HG02938 (cell line): Measurements from ENCODE around the gene ZNF487.
"Not testable (repeated sequence)": the region's sequence is repeated elsewhere in the genome, so short reads cannot be mapped to it uniquely, and the experiment has no call there.

Experiments
- ATAC-seq: cut with Tn5 transposase; IDR thresholded peaks from one replicate; pipeline ENCODE4 v1.9.1; 2021; ENCODE audit warnings: mild to moderate bottlenecking, moderate library complexity; ENCODE audit not compliant: unreplicated experiment

The ZNF487 gene

DNA sequence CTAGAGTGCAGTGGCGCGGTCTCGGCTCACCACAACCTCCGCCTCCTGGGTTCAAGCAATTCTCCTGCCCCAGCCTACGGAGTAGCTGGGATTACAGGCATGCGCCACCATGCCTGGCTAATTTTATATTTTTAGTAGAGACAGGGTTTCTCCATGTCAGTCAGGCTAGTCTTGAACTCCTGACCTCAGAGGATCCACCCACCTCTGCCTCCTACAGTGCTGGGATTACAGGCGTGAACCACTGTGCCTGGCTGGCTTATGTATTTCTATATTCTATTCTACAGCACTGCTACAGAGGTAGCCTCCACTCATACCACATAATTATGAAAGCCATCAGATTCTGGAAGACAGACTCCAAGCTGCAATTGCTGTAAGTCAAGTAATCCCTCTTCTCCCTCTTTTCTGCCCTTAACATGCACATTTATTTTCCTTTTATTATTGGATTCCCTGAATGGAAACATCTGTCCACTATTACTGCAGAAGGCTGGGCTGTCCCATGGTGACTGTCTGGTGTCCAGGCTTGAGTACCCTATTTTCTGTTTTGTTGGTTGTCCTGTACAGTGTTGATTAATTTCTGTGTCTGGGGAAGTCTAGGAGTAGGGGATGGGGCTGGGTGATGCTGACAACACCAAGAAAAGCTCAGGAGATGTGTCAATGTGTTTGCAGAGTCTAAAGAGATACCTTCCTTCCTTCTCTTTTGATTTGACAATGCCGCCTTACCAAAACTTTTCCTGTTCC is 5.8 kb upstream of the ZNF487 start:
- ATAC-seq = no peak

DNA sequence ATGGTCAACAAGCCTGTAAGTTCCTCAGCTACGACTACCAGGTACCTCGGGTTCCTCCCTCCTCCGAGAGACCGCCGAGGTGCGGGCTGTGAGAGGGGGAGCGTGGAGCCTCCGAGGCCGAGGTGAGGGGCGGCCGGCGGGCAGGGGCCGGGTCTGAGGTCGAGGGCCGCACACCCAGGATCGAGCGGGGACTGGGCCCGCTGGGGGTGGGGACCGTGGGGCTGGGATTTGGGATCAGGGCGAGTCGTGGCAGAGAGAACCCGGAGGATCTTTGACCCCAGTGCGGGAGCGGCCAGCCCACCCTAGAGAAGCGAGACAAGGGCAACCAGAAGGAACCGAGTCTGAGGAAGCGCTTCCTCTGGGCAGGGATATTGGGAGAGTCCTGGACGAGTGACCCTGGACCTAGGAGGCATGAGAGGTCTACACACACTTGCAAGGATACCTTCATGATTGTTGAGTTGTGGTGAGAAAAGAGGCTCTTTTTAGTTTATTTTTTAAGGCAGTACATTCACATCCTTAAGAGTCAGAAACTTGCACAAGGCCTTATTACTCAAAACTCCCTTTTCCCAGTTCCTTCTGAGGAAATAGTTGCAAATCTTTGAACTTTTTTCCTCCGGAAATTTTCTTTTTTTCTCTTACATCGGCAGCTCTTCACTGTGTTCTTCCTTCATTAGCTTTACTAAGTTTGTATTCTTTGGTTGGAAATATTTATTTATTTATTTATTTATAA is 395 bp downstream of the ZNF487 start:
- ATAC-seq = no peak

DNA sequence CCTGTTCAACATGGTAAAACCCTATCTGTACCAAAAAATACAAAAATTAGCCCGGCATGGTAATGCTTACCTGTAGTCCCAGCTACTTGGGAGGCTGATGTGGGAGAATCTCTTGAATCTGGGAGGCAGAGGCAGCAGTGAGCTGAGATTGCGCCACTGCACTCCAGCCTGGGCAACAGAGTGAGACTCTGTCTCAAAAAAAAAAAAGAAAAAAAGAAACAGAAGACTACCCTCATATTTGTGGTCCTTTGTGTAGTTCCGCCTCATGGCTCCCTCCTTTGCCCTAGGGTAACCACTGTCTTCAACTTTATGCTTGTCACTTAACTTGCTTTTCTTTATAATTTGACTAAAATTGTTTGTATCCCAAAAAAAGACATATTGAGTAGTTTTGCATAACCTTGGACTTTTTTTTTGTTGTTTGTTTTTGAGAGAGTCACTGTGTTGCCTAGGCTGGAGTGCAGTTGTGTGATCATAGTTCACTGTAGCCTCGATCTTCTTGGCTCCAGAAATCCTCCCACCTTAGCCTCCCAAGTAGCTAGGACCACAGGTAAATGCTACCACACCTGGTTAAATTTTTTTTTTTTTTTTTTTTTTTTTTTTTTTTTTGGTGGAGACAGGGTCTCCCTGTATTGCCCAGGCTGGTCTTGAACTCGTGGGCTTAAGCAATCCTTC is 3.7 kb downstream of the ZNF487 start:
- ATAC-seq = no peak

DNA sequence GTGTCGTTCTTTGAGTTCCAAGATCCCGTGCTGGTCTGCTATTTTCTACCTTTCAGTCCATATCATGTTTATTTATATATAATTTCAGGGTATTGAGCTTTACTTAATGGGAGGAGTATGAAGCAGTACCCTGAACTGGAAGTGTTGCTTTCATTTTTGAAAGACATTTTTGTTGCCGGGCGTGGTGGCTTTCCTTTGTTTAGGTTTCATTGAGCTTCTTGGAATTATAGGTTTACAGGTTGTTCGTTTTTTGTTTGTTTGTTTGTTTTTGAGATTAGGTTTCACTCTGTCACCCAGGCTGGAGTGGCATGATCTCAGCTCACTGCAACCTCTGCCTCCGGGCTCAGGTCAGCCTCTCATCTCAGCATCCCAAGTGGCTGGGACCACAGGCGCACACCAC is 7.4 kb downstream of the ZNF487 start:
- ATAC-seq = no peak

DNA sequence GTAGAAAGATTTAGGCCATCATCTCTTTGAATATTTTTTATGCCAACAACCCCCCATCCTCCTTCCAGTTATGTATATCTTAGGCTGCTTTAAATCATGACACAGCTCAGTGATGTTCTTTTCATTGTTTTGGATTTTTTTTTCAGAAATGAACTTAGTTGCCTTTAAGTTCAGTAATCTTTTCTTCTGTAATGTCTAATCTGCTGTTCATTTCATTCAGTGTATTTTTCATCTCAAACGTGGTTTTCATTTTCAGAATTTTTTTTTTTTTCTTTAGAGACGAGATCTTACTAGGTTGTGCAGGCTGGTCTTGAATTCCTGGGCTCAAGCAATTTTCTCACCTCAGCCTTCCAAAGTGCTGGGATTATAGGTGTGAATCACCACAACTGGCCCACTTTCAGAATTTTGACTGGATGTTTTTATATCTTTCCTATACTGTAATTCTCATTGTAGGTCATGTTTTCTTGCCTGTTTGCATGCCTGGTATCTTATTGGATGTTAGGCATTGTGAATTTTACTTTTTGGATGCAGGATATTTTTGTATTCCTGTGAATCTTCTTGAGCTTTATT is 8.1 kb downstream of the ZNF487 start:
- no peak for ATAC-seq

DNA sequence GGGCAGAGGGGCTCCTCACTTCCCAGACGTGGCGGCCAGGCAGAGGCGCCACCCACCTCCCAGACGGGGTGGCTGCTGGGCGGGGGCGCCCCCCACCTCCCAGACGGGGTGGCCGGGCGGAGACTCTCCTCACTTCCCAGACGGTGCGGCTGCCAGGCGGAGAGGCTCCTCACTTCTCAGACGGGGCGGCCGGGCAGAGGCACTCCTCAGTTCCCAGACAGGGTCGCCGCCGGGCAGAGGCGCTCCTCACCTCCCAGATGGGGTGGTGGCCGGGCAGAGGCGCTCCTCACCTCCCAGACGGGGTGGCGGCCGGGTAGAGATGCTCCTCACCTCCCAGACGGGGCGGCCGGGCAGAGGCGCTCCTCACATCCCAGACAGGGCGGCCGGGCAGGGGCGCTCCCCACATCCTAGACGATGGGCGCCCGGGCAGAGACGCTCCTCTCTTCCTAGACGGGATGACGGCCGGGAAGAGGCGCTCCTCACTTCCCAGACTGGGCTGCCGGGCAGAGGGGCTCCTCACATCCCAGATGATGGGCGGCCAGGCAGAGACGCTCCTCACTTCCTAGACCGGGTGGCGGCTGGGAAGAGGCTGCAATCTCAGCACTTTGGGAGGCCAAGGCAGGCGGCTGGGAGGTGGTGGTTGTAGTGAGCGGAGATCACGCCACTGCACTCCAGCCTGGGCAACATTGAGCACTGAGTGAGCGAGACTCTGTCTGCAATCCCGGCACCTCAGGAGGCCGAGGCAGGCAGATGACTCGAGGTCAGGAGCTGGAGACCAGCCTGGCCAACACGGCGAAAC is 9.5 kb downstream of the ZNF487 start:
- ATAC-seq = not testable (repeated sequence)

DNA sequence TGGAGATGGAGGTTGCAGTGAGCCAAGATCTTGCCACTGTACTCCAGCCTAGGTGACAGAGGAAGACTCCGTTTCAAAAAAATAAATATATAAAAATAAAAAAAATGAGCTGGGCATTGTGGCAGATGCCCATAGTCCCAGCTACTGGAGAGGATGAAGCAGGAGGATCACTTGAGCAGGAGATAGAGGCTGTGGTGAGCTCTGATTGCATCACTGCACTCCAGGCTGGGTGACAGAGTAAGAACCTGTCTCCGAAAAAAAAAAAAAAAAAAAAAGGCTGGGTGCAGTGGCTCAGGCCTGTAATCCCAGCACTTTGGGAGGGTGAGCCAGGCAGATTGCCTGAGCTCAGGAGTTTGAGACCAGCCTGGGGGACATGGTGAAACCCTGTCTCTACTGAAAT is 11.8 kb downstream of the ZNF487 start:
- ATAC-seq = no peak

DNA sequence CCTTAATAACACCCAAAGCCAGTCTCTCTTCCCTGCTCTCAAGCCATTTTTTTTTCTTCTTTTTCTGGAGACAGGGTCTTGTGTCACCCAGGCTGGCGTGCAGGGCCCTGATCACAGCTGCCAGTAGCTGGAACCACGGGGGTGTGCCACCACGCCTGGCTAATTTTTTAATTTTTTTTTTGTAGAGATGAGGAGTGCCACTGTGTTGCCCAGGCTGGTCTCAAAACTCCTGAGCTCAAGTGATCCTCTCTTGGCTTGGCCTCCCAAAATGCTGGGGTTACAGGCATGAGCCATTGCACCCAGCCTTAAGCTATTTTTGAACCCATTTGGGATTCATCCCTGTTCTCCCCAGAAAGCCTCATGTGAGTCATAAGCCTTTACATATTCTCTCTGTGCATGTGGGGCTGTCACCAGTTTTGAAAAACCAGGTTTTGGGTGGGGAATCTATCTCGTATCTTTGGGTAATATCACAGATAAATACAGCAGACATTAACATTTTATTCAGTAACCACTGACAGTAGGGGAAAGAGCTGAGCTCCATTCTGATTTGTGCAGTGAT is 15.5 kb downstream of the ZNF487 start:
- no peak for ATAC-seq

DNA sequence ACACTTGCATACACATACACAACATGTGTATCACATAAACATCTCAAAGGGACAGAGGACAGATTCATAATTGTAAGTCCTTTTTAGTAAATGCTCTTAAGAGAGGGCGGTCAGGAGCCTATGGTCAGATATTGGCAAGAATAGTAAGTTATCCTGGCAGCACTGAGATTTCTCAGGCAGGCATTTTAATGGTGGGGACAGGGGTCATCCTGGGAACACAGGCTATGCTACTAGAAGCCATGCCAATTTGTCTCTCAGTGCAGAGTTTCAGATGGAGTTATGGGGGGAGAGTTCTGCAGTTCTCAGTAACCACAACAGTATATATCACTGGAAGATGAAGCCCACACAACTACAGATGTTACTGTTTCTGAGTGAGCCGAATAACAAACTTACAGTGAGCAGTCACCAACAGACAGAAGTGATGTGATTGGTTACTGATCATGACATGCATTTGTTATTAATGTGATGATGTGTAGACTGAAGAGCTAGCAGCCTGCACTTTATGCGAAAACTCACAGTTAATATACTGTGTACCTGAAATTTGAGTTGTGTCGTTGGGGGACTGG is 16.4 kb downstream of the ZNF487 start:
- ATAC-seq = peak; percentile 36

DNA sequence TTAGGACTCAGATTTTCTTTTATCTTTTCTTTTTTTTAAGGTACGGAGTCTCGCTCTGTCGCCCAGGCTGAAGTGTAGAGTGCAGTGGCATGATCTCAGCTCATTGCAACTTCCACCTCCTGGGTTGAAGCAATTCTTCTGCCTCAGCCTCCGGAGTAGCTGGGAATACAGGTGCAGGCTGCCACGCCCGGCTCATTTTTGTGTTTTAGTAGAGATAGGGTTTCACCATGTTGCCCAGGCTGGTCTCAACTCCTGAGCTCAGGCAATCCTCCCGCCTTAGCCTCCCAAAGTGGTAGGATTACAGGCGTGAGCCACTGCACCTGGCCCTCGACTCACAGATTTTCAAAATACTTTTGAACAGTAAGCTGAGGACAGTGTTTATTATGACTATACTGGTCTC is 17.1 kb downstream of the ZNF487 start:
- ATAC-seq = not testable (repeated sequence)

DNA sequence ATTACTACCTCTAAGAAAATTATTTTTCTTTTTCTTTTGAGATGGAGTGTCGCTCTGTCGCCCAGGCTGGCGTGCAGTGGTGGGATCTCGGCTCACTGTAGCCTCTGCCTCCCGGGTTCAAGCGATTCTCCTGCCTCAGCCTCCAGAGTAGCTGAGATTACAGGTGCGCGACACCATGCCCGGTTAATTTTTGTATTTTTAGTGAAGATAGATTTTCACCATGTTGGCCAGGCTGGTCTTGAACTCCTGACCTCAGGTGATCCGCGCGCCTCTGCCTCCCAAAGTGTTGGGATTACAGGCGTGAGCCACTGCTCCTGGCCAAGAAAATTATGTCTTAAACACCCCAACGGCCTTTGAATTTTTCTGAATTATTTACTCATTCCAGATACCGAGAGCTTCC is 19.6 kb downstream of the ZNF487 start:
- ATAC-seq = not testable (repeated sequence)

DNA sequence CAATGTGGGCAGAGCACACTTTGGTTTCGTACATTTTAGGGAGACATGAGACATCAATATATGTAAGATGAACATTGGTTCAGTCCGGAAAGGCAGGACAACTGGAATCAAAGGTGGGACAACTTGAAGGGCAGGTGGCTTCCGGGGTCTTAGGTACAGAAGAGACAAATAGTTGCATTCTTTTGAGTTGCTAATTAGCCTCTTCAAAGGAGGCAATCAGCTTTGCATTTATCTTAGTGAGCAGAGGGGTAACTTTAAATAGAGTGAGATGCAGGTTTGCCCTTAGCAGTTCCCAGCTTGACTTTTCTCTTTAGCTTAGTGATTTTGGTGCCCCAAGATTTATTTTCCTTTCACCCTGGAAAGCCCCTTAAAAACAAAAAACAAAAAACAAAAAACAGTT is 21.3 kb downstream of the ZNF487 start:
- no peak for ATAC-seq

DNA sequence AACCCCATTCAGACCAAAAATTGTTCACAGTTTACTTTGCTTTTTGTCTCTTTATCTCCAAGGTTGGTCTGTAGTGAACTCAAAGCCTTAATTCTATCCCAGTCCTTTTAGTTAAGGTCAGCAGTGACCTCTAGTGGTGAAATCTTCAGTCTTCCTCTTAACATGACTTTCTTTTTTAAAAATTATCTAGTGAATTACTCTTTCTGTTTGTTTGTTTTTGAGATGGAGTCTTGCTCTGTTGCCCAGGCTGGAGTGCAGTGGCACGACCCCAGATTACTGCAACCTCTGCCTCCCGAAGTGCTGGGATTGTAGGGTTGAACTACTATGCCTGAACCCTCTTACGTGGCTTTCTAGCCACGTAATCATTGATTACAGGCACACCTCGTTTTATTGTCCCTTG is 25.0 kb downstream of the ZNF487 start:
- peak; percentile 71 for ATAC-seq

DNA sequence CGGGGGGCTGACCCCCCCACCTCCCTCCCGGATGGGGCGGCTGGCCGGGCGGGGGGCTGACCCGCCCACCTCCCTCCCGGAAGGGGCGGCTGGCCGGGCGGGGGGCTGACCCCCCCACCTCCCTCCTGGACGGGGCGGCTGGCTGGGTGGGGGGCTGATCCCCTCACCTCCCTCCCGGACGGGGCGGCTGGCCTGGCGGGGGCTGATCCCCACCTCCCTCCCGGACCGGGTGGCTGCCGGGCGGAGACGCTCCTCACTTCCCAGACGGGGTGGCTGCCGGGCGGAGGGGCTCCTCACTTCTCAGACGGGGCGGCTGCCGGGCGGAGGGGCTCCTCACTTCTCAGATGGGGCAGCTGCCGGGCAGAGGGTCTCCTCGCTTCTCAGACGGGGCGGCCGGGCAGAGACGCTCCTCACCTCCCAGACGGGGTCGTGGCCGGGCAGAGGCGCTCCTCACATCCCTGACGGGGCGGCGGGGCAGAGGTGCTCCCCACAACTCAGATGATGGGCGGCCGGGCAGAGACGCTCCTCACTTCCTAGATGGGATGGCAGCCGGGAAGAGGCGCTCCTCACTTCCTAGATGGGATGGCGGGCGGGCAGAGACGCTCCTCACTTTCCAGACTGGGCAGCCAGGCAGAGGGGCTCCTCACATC is 28.3 kb downstream of the ZNF487 start:
- not testable (repeated sequence) for ATAC-seq

DNA sequence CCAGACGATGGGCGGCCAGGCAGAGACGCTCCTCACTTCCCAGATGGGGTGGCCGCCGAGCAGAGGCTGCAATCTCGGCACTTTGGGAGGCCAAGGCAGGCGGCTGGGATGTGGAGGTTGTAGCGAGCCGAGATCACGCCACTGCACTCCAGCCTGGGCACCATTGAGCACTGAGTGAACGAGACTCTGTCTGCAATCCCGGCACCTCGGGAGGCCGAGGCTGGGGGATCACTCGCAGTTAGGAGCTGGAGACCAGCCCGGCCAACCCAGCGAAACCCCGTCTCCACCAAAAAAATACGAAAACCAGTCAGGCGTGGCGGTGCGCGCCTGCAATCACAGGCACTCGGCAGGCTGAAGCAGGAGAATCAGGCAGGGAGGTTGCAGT is 28.8 kb downstream of the ZNF487 start:
- not testable (repeated sequence) for ATAC-seq

DNA sequence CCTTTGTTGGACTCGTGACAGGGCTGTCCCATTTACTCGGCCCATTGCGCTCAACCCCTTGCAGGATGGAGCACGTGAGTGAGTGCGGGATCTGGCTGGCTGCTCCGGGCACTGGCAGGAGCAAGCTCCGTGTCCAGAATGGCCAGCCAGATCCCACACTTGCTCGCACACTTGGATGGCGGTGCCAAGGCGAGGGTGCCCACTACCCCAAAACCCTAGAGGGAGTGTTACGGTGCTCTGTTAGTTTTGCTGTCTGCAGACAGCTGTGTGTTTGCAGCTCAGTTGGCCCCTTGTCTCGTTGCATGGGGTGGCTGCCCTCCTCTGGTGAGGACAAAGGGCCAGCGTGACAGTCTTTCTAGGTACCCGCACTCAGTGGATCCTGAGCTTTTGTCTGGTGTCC is 34.2 kb downstream of the ZNF487 start:
- no peak for ATAC-seq

DNA sequence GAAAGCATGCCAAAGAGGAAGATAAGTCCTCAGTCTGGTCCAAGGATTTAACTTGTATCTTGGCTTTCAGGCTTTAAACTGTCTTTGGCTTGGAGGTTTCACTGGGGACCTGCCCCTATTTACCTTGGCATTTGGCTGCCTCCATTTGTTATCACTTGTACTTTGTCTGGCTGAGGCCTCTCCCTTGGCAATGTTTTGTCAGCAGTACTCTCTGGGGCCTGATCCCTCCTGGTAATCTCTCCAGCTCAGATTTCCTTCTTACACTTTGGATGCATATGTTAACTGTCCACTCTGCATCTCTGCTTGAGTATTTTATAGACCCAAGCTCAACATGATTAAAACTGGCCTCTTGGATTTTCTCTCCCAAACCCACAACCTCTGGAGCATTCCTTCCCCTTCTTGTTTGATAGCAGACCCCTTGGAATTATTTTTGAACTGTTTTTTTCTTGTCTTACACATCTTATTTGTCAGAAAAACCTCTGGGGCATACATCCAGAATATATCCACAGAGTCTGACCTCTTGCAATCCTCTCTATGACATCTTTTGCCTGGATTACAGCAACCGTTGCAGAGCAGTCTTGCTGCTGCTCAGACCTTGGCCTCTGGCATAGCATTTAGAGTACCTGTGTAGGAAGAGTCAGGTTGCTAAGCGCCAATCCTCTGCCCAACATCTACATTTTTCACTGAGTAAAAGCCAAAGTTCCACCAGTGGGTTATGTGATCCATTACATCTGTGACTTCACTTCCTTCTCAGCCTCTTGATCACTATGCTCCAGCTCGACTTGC is 35.2 kb downstream of the ZNF487 start:
- no peak for ATAC-seq

DNA sequence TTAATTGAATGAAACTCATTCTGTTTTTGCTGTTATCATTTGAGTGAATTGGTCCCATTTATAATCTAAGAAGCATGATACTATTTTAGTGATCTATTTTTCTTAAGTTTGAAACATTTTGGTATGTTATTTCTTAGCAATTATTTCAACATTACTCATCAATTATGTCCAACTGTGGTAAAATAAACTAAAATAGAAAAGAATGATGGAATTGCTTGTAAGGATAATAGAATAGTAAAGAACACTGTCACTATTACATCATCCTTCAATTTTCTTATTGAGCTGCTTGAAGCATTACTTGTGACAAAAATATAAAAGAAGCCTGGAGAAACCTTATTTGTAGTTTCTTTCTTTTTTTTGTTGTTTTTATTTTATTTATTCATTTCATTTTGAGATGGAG is 42.4 kb downstream of the ZNF487 start:
- no peak for ATAC-seq
